ENCODE results near the gene CCSER1. TPM values are rescaled to one million over a fixed set of nuclear protein-coding genes. Genes with fewer than 3 reads are reported as not detected.

CCSER1 gene
- total RNA-seq, 2 donors from 2014 or later = 11.8 to 12.5 TPM

- TF ChIP-seq CTCF (IDR thresholded peaks at IDR 0.05) = no peak
- no peak for DNase-seq (ENCODE audit: low spot score)
These were observed 203.4 kb downstream of the CCSER1 start for GRCh38 chr4:90330546-90330945.

GRCh38 chr4:90345549-90346215 lies 218.5 kb downstream of the CCSER1 start:
- H3K27me3 ChIP-seq = no peaks in the 10 kb centered on the region
- no peaks in the 10 kb centered on the region for H3K4me1 ChIP-seq
- no peak overlapping the region for H3K27ac ChIP-seq
- TF ChIP-seq CTCF (IDR thresholded peaks at IDR 0.05) = no peak
- no peak overlapping the region for H3K4me3 ChIP-seq
- no peaks in the 10 kb centered on the region for H3K36me3 ChIP-seq
- DNase-seq (ENCODE audit: low spot score) = no peak
- no peaks in the 10 kb centered on the region for H3K9me3 ChIP-seq

More at GRCh38 chr4:90330546-90330945, 203.4 kb downstream of the CCSER1 start:
- H3K27ac ChIP-seq = no peak overlapping the region
- no peak overlapping the region for H3K4me3 ChIP-seq
- H3K36me3 ChIP-seq = no peaks in the 10 kb centered on the region
- no peaks in the 10 kb centered on the region for H3K27me3 ChIP-seq
- H3K4me1 ChIP-seq = peaks cover 0 to 4% of the 10 kb centered on the region in 2 donors
- H3K9me3 ChIP-seq = no peaks in the 10 kb centered on the region

- H3K27ac ChIP-seq = no peak overlapping the region
These were observed 222.4 kb downstream of the CCSER1 start for GRCh38 chr4:90349636-90350035.

GRCh38 chr4:90357117-90357710 lies 230.0 kb downstream of the CCSER1 start:
- Histone ChIP-seq H3K36me3 (no peaks in the 10 kb centered on the region), H3K4me1 (no peaks in the 10 kb centered on the region), H3K27me3 (no peaks in the 10 kb centered on the region), H3K9me3 (no peaks in the 10 kb centered on the region), H3K27ac (no peak overlapping the region), H3K4me3 (no peak overlapping the region)
- TF ChIP-seq CTCF (IDR thresholded peaks at IDR 0.05) = peak; percentile 25 to 62
- DNase-seq (ENCODE audit: low spot score) = no peak

More at GRCh38 chr4:90349636-90350035, 222.4 kb downstream of the CCSER1 start:
- no peaks in the 10 kb centered on the region for H3K36me3 ChIP-seq
- DNase-seq (ENCODE audit: low spot score) = no peak
- H3K4me1 ChIP-seq = no peaks in the 10 kb centered on the region
- no peaks in the 10 kb centered on the region for H3K9me3 ChIP-seq
- H3K27me3 ChIP-seq = no peaks in the 10 kb centered on the region
- H3K4me3 ChIP-seq = no peak overlapping the region
- TF ChIP-seq CTCF (IDR thresholded peaks at IDR 0.05) = no peak

GRCh38 chr4:90375081-90375480 lies 247.9 kb downstream of the CCSER1 start:
- no peak for TF ChIP-seq CTCF (IDR thresholded peaks at IDR 0.05)
- H3K27ac ChIP-seq = no peak overlapping the region
- DNase-seq (ENCODE audit: low spot score) = no peak
- no peaks in the 10 kb centered on the region for H3K4me1 ChIP-seq
- H3K36me3 ChIP-seq = no peaks in the 10 kb centered on the region
- H3K9me3 ChIP-seq = no peaks in the 10 kb centered on the region
- no peaks in the 10 kb centered on the region for H3K27me3 ChIP-seq
- no peak overlapping the region for H3K4me3 ChIP-seq
